Measurements from ENCODE around the gene ZRANB3.

The ZRANB3 gene

GRCh38 chr2:135530313-135531230, at the start of gene ZRANB3:
TSS of gene ZRANB3 (minus strand) at chr2:135531218.
- TF ChIP-seq CTCF (IDR thresholded peaks at IDR 0.05; ENCODE audit: low read depth, low read length): no peak

GRCh38 chr2:135573620-135574019, 42.6 kb upstream of the ZRANB3 start:
- TF ChIP-seq CTCF (IDR thresholded peaks at IDR 0.05; ENCODE audit: low read depth, low read length): no peak
- H3K4me3 ChIP-seq (ENCODE audit: low read depth, low read length): no peak overlapping the region

More at GRCh38 chr2:135530313-135531230, at the start of gene ZRANB3:
- peak within 1 kb of the TSS; percentile 94 for H3K4me3 ChIP-seq (ENCODE audit: low read depth, low read length)

GRCh38 chr2:135570884-135571283, 39.9 kb upstream of the ZRANB3 start:
- no peak for TF ChIP-seq CTCF (IDR thresholded peaks at IDR 0.05; ENCODE audit: low read depth, low read length)
- H3K4me3 ChIP-seq (ENCODE audit: low read depth, low read length): no peak overlapping the region

GRCh38 chr2:135563793-135564192, 32.8 kb upstream of the ZRANB3 start:
- no peak for TF ChIP-seq CTCF (IDR thresholded peaks at IDR 0.05; ENCODE audit: low read depth, low read length)

GRCh38 chr2:135561925-135562324, 30.9 kb upstream of the ZRANB3 start:
- no peak overlapping the region for H3K4me3 ChIP-seq (ENCODE audit: low read depth, low read length)

More at GRCh38 chr2:135563793-135564192, 32.8 kb upstream of the ZRANB3 start:
- no peak overlapping the region for H3K4me3 ChIP-seq (ENCODE audit: low read depth, low read length)

GRCh38 chr2:135557530-135557929, 26.5 kb upstream of the ZRANB3 start:
- no peak for TF ChIP-seq CTCF (IDR thresholded peaks at IDR 0.05; ENCODE audit: low read depth, low read length)
- H3K4me3 ChIP-seq (ENCODE audit: low read depth, low read length): no peak overlapping the region

More at GRCh38 chr2:135561925-135562324, 30.9 kb upstream of the ZRANB3 start:
- TF ChIP-seq CTCF (IDR thresholded peaks at IDR 0.05; ENCODE audit: low read depth, low read length): no peak

- TF ChIP-seq CTCF (IDR thresholded peaks at IDR 0.05; ENCODE audit: low read depth, low read length): no peak
- H3K4me3 ChIP-seq (ENCODE audit: low read depth, low read length): no peak overlapping the region
These were observed 24.3 kb upstream of the ZRANB3 start for GRCh38 chr2:135555311-135555710.

Measured in WI38 (cell line).